Esophagus squamous epithelium (tissue), 4 donors: ENCODE data around the gene GTPBP4.

Experiments used
- POLR2A ChIP-seq, 4 donors: fragments of 450-650 bp; IDR thresholded peaks; one replicate each; pipeline ENCODE4 v1.6.1; 2017; ENCODE audit warnings: antibody characterized with exemption in 4 of 4, mild to moderate bottlenecking in 4 of 4, moderate library complexity in 3 of 4
- TF ChIP-seq, protein P1 (sequence below), 6 experiments: fragments of 450-650 bp in 4 of 6; fragments of 200-600 bp in 2 of 6; sonication (generic) in 2 of 6; IDR thresholded peaks; one replicate each; pipeline ENCODE4 v1.5.1; 2016 to 2019; ENCODE audit warnings: antibody characterized with exemption in 6 of 6, mild to moderate bottlenecking in 4 of 6, moderate library complexity in 4 of 6

DNA sequence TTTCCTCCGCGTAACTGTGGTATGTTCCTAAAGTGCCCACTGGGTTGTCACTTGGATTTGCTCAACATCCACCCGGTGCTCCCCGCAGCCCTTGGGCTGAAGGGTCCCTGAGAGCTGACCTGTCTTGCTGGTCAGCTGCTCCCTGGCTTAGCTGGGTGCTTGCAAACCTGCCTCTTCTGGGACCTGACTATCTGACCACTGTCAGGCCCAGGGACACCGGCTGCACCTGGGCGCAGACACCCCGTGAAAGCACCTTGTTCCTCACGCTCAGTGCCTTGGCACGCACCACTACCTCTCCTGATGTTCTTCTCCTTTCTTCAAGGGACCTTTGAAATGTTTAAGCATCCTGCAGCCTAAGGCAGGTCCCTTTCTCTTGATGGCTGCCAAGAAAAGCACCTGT is 30.1 kb upstream of the GTPBP4 start:
- TF ChIP-seq, protein P1, sequence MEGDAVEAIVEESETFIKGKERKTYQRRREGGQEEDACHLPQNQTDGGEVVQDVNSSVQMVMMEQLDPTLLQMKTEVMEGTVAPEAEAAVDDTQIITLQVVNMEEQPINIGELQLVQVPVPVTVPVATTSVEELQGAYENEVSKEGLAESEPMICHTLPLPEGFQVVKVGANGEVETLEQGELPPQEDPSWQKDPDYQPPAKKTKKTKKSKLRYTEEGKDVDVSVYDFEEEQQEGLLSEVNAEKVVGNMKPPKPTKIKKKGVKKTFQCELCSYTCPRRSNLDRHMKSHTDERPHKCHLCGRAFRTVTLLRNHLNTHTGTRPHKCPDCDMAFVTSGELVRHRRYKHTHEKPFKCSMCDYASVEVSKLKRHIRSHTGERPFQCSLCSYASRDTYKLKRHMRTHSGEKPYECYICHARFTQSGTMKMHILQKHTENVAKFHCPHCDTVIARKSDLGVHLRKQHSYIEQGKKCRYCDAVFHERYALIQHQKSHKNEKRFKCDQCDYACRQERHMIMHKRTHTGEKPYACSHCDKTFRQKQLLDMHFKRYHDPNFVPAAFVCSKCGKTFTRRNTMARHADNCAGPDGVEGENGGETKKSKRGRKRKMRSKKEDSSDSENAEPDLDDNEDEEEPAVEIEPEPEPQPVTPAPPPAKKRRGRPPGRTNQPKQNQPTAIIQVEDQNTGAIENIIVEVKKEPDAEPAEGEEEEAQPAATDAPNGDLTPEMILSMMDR (IDR thresholded peaks at IDR 0.05) = no peak
- TF ChIP-seq POLR2A (IDR thresholded peaks at IDR 0.05) = no peak
